ENCODE measurements around the gene YPEL5. TPM values are rescaled to one million over a fixed set of nuclear protein-coding genes. Genes with fewer than 3 reads are reported as not detected.

YPEL5 gene
- total RNA-seq, 1 experiment from 2014 or later = 29.9 TPM

GRCh38 chr2:30197570-30198192 lies 50.9 kb downstream of the YPEL5 start:
- H3K9ac ChIP-seq (ENCODE audit: low read length) = no peak overlapping the region
- no peaks in the 10 kb centered on the region for H3K9me2 ChIP-seq (replicated peaks; ENCODE audit: low read length)
- H3K4me1 ChIP-seq (ENCODE audit: insufficient read depth, low read length) = no peaks in the 10 kb centered on the region
- ChIA-PET CTCF (no interaction called here), POLR2A (ENCODE audit: unreplicated experiment) (no interaction called here)
- H3K27me3 ChIP-seq (ENCODE audit: low read length) = peaks cover 11% of the 10 kb centered on the region; the same call in 1 of the 2 replicates
- no peak overlapping the region for H3K27ac ChIP-seq (ENCODE audit: low read length)
- BruUV-seq (replicated peaks) = no TSS peak
- no peak overlapping the region for H3K4me3 ChIP-seq (ENCODE audit: low read length)
- DNase-seq = no peak
- H3K9me3 ChIP-seq (ENCODE audit: low read length) = no peaks in the 10 kb centered on the region
- no peak for ATAC-seq
- H4K20me1 ChIP-seq (ENCODE audit: low read length) = no peaks in the 10 kb centered on the region
- H2AFZ ChIP-seq (ENCODE audit: low read length) = no peak overlapping the region
- intact Hi-C loops (cut with micrococcal nuclease) = no loop called here
- TF ChIP-seq EZH2 (IDR thresholded peaks at IDR 0.05; ENCODE audit: low read length, unreplicated experiment) = no peak
- TF ChIP-seq EZH2phosphoT487 (IDR thresholded peaks at IDR 0.05; ENCODE audit: borderline replicate concordance, low read length) = no peak
- no peaks in the 10 kb centered on the region for H3K79me2 ChIP-seq (ENCODE audit: low read length)
- no peaks in the 10 kb centered on the region for H3K36me3 ChIP-seq (ENCODE audit: low read depth, low read length)
- H3F3A ChIP-seq (ENCODE audit: low read length, unreplicated experiment) = no peaks in the 10 kb centered on the region
- no peak overlapping the region for H3K4me2 ChIP-seq (ENCODE audit: low read length)

GRCh38 chr2:30201990-30202389 lies 55.2 kb downstream of the YPEL5 start:
- no peak for TF ChIP-seq EZH2phosphoT487 (IDR thresholded peaks at IDR 0.05; ENCODE audit: borderline replicate concordance, low read length)
- TF ChIP-seq EZH2 (IDR thresholded peaks at IDR 0.05; ENCODE audit: low read length, unreplicated experiment) = no peak
- no peak for TF ChIP-seq CTCF (conservative IDR thresholded peaks at IDR 0.05; ENCODE audit: low read depth, low read length)
- POLR2A ChIA-PET (ENCODE audit: unreplicated experiment) = no interaction called here
- no TSS peak for BruUV-seq (replicated peaks)

GRCh38 chr2:30203156-30203555 lies 56.3 kb downstream of the YPEL5 start:
- DNase-seq (no peak), ATAC-seq (no peak)
- Histone ChIP-seq H3K27ac (ENCODE audit: low read length) (no peak overlapping the region), H3F3A (ENCODE audit: low read length, unreplicated experiment) (no peaks in the 10 kb centered on the region), H2AFZ (ENCODE audit: low read length) (no peak overlapping the region), H3K4me1 (ENCODE audit: insufficient read depth, low read length) (no peaks in the 10 kb centered on the region), H3K4me3 (ENCODE audit: low read length) (no peak overlapping the region), H3K4me2 (ENCODE audit: low read length) (no peak overlapping the region), H3K9me2 (replicated peaks; ENCODE audit: low read length) (no peaks in the 10 kb centered on the region), H4K20me1 (ENCODE audit: low read length) (no peaks in the 10 kb centered on the region), H3K9ac (ENCODE audit: low read length) (no peak overlapping the region), H3K27me3 (ENCODE audit: low read length) (peaks cover 35% of the 10 kb centered on the region; the same call in 1 of the 2 replicates), H3K36me3 (ENCODE audit: low read depth, low read length) (no peaks in the 10 kb centered on the region), H3K9me3 (ENCODE audit: low read length) (no peaks in the 10 kb centered on the region), H3K79me2 (ENCODE audit: low read length) (no peaks in the 10 kb centered on the region)
- BruUV-seq (replicated peaks) = no TSS peak
- TF ChIP-seq EZH2 (IDR thresholded peaks at IDR 0.05; ENCODE audit: low read length, unreplicated experiment) = no peak
- no peak for TF ChIP-seq CTCF (conservative IDR thresholded peaks at IDR 0.05; ENCODE audit: low read depth, low read length)
- no peak for TF ChIP-seq EZH2phosphoT487 (IDR thresholded peaks at IDR 0.05; ENCODE audit: borderline replicate concordance, low read length)
- intact Hi-C loops (cut with micrococcal nuclease) = no loop called here
- ChIA-PET CTCF (no interaction called here), POLR2A (ENCODE audit: unreplicated experiment) (no interaction called here)

More at GRCh38 chr2:30201990-30202389, 55.2 kb downstream of the YPEL5 start:
- no peak for ATAC-seq
- intact Hi-C loops (cut with micrococcal nuclease) = no loop called here
- Histone ChIP-seq H3K36me3 (ENCODE audit: low read depth, low read length) (no peaks in the 10 kb centered on the region), H3K27ac (ENCODE audit: low read length) (no peak overlapping the region), H3K4me1 (ENCODE audit: insufficient read depth, low read length) (no peaks in the 10 kb centered on the region), H2AFZ (ENCODE audit: low read length) (no peak overlapping the region), H3K4me2 (ENCODE audit: low read length) (no peak overlapping the region), H4K20me1 (ENCODE audit: low read length) (no peaks in the 10 kb centered on the region), H3K27me3 (ENCODE audit: low read length) (peaks cover 35% of the 10 kb centered on the region; the same call in 1 of the 2 replicates), H3K4me3 (ENCODE audit: low read length) (no peak overlapping the region), H3K9me3 (ENCODE audit: low read length) (no peaks in the 10 kb centered on the region), H3F3A (ENCODE audit: low read length, unreplicated experiment) (no peaks in the 10 kb centered on the region), H3K9me2 (replicated peaks; ENCODE audit: low read length) (no peaks in the 10 kb centered on the region), H3K9ac (ENCODE audit: low read length) (no peak overlapping the region), H3K79me2 (ENCODE audit: low read length) (no peaks in the 10 kb centered on the region)
- CTCF ChIA-PET = interaction anchor here (0.6 to 1.2 kb wide), 3 partner anchors 9 to 87 kb away, joined by 3 to 4 read pairs (median 3); no protein-coding TSS in a partner anchor
- DNase-seq = no peak

All from PC-3 (cell line).